Measurements from ENCODE around the gene CHST4.
"Not testable (repeated sequence)": the region's sequence is repeated elsewhere in the genome, so short reads cannot be mapped to it uniquely, and the experiment has no call there.

The CHST4 gene

DNA sequence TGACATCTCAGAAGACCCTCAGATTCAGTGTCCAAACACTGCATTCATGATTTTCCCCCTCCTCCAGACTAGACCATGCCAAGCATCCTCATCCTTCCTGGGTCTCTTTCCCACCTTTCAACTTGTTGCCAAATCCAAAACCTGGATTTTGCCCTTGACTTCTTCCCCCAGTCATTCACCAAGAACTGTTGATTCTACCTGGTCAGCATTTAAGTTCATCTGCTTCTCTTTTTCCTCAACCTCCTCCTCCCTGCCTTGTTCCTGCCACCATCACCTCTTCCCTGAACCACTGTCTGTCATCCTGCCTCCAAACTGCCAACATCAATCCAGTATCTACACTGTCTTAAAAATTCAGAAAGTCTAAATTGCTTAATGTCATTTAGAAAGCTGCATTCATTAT is 20.9 kb downstream of the CHST4 start:
- TF ChIP-seq, protein P1, sequence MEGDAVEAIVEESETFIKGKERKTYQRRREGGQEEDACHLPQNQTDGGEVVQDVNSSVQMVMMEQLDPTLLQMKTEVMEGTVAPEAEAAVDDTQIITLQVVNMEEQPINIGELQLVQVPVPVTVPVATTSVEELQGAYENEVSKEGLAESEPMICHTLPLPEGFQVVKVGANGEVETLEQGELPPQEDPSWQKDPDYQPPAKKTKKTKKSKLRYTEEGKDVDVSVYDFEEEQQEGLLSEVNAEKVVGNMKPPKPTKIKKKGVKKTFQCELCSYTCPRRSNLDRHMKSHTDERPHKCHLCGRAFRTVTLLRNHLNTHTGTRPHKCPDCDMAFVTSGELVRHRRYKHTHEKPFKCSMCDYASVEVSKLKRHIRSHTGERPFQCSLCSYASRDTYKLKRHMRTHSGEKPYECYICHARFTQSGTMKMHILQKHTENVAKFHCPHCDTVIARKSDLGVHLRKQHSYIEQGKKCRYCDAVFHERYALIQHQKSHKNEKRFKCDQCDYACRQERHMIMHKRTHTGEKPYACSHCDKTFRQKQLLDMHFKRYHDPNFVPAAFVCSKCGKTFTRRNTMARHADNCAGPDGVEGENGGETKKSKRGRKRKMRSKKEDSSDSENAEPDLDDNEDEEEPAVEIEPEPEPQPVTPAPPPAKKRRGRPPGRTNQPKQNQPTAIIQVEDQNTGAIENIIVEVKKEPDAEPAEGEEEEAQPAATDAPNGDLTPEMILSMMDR (conservative IDR thresholded peaks at IDR 0.05), result no peak
- H3K27ac ChIP-seq, result no peak overlapping the region

DNA sequence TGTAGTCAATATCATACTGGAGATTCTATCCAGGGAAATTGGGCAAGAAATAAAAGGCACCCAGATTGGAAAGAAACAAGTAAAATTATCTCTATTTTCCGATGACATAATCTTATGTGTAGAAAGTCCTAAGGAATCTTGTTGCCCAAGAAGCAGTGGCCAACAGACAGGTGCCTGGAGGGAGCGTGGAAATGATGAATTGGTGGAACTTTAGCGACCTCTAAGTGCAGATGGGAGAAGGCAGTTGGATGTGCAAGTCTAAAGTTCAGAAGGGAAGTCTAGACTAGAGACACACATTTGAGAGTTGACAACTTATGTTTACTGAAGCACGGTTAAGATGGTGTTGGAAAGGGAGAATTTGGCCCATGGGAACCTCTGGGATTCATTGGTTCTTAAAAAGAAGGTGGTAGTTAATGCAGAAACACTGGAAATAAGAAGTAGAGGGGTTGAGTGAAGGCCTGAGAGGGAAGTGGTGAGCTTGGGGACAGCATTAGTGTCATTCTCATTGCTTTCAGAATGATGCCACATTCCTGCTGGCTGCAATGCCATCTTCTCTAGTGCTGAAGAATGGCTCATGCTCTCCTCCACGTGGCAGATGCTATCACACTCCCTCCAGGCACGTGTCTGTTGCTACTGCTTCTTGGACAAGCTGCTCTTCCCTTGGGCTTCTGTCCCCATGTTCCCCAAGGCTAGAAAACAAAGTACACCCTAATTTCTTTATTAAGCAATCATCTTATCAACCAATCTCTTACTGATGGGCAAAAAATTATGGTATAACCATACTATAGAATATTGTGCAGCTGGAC is 26.7 kb downstream of the CHST4 start:
- TF ChIP-seq, protein P1 (conservative IDR thresholded peaks at IDR 0.05), result no peak
- no peak overlapping the region for H3K27ac ChIP-seq

DNA sequence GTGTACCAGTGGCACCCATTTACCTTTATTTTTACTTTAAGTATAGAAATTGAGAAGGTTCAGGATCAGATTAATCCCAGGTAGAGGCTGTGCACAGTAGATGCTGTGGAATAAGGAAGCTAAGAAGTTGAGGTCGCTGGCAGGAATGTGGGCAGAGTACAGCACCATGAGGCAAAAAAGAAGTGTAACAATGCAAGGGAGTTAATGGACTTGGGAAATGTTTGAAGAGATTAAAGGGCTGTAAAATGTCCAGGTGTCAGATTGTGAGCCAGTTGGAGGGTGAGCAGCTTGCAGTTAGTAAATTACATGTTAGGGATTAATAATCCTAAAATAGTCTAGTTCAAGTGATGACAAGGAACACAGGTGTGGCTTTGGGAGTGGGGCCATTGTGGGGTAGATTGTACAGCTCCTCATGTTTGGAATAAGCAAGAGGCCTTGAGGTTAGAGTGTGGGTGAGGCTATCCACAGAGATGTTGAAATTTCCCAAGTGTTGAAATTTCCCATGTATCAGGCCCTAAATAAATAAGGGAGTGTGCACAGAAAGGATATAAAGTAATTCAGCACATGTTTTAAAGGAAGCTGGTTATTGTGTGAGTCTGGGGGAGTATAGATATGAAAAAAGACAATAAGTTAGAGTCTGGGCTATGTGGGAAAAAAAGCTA is 29.1 kb downstream of the CHST4 start:
- TF ChIP-seq, protein P1 (conservative IDR thresholded peaks at IDR 0.05), result no peak
- H3K27ac ChIP-seq, result no peak overlapping the region

- TF ChIP-seq, protein P1 (conservative IDR thresholded peaks at IDR 0.05), result no peak
- no peak overlapping the region for H3K27ac ChIP-seq
These were observed 31.1 kb downstream of the CHST4 start for GRCh38 chr16:71557299-71557698.

DNA sequence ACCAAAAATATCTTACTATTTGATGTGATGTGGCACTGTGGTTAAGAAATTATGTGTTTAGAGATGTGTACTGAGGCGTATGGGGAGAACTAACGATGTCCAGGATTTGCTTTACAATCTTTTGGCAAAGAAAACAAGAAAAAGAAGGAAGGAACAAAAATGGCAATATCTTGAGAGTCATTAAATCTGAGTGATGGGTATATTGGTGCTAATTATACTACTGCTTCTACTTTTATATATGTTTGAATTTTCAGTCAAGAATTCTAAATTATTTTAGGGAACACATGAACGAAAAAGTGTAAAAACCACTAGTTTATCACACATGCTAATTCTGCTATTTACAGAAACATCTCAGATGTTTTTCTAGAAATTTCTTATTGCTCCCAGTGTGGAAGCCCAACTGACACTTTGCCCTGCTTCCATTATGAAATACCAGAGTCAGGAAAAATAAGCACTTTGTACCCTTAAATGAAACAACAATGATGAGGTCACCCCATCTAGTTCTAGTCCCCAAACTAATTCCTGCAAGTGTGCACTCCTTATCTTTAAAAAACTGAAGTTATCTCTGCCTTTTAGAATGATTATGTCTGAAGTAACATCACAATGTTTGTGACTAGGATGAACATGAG is 31.8 kb downstream of the CHST4 start:
- TF ChIP-seq, protein P1 (conservative IDR thresholded peaks at IDR 0.05), result no peak

DNA sequence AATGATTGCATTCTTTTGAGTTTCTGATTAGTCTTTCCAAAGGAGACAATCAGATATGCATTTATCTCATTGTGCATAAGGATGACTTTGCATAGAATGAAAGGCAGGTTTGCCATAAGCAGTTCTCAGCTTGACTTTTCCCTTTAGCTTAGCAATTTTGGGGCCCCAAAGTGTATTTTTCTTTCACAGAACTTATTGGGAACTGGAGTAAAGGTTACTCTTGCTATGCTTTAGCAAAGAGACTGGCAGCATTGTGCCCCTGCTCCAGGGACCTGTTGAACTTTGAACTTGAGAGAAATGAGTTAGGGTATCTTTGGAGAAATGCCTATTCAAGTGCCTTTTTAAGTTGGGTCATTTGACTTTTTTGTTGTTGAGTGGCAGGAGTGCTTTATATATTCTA is 33.6 kb downstream of the CHST4 start:
- TF ChIP-seq, protein P1 (conservative IDR thresholded peaks at IDR 0.05), result no peak
- no peak overlapping the region for H3K27ac ChIP-seq

More for the DNA sequence above, 31.8 kb downstream of the CHST4 start:
- no peak overlapping the region for H3K27ac ChIP-seq

DNA sequence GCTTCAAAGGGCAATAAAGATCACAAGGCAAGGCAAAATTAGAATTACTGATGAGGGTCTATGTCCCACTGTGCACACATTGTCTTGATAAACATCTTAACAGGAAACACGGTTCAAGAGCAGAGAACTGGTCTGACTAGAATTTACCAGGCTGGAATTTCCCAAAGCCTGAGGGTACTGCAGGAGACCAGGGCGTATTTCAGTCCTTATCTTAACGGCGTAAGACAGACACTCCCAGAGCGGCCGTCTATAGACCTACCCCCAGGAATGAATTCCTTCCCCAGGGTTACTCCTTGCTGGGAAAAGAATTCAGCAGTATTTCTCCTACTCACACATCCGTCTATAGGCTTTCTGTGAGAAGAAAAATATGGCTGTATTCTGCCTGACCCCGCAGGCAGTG is 35.7 kb downstream of the CHST4 start:
- H3K27ac ChIP-seq, result not testable (repeated sequence)
